CD4-positive, alpha-beta T cell treated with Interleukin-12 subunit alpha and Interleukin-12 subunit beta, for 1 hour (primary cell): Measurements from ENCODE around the gene GPSM1.
A peak's percentile ranks its signal among the peaks of the same experiment; 100 is the strongest.

Source experiments
- DNase-seq: peaks from one replicate; pipeline ENCODE4 v3.0.0-alpha.2; 2020

The GPSM1 gene

GRCh38 chr9:136327304-136327974 is at the start of gene GPSM1:
Gene GPSM1 (plus strand): TSS chr9:136327539. CDS start chr9:136327696, 157 bp downstream.
- peak; percentile 57 for DNase-seq

- no peak for DNase-seq
Observed at GRCh38 chr9:136277746-136278145, 49.6 kb upstream of the GPSM1 start.

GRCh38 chr9:136278221-136278620 is 49.1 kb upstream of the GPSM1 start:
- DNase-seq, result no peak

- DNase-seq, result no peak
Observed at GRCh38 chr9:136278894-136279293, 48.4 kb upstream of the GPSM1 start.

GRCh38 chr9:136279471-136279870 is 47.9 kb upstream of the GPSM1 start:
- no peak for DNase-seq

- no peak for DNase-seq
Observed at GRCh38 chr9:136280535-136281315, 46.6 kb upstream of the GPSM1 start.

- no peak for DNase-seq
Observed at GRCh38 chr9:136281421-136282271, 45.7 kb upstream of the GPSM1 start.

- DNase-seq, result no peak
Observed at GRCh38 chr9:136282272-136282861, 45.0 kb upstream of the GPSM1 start.

GRCh38 chr9:136283291-136284235 is 43.8 kb upstream of the GPSM1 start:
- DNase-seq, result peak; percentile 75

- no peak for DNase-seq
Observed at GRCh38 chr9:136284311-136284710, 43.0 kb upstream of the GPSM1 start.

GRCh38 chr9:136284951-136285350 is 42.4 kb upstream of the GPSM1 start:
- DNase-seq, result no peak

- DNase-seq, result no peak
Observed at GRCh38 chr9:136285501-136286358, 41.6 kb upstream of the GPSM1 start.

GRCh38 chr9:136286359-136286986 is 40.9 kb upstream of the GPSM1 start:
- no peak for DNase-seq

GRCh38 chr9:136286987-136287379 is 40.4 kb upstream of the GPSM1 start:
- no peak for DNase-seq

GRCh38 chr9:136287960-136288753 is 39.2 kb upstream of the GPSM1 start:
- no peak for DNase-seq

GRCh38 chr9:136289651-136290507 is 37.5 kb upstream of the GPSM1 start:
- no peak for DNase-seq

GRCh38 chr9:136290508-136291000 is 36.8 kb upstream of the GPSM1 start:
- DNase-seq, result no peak

GRCh38 chr9:136291306-136292025 is 35.9 kb upstream of the GPSM1 start:
- no peak for DNase-seq
